ENCODE data around the gene GNB1L.

DNA sequence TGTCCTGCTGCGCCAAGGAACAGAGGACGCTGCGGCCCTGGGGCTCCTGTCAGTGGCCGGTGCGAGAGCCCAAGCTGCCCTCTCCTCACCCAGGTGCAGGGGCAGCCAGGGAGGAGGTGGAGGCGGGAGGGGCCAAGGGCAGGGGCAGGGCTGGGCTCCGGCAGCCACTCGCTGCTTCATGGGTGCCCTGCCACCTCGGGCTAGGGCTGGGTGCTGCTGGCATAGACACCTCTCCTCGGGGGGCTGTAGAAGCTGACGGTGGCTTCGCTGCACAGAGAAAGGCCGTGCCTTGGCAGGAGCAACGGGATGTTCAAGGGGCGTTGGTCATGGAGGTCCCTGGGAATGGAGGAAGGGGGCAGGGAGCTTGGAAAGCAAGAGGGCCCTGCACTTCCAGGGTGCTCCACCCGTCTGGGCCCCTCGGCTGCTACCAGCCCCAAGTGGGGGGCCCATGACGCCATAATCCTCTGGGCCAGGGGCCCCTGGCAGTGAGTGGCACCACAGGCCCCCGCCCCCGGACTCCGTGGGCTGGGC is 95.7 kb downstream of the GNB1L start:
- TF ChIP-seq MAFF (IDR thresholded peaks at IDR 0.05; ENCODE audit: low read length): no peak
- TF ChIP-seq U2AF2 (optimal IDR thresholded peaks at IDR 0.05; ENCODE audit: low read depth, low read length): no peak
- TF ChIP-seq, protein P1, sequence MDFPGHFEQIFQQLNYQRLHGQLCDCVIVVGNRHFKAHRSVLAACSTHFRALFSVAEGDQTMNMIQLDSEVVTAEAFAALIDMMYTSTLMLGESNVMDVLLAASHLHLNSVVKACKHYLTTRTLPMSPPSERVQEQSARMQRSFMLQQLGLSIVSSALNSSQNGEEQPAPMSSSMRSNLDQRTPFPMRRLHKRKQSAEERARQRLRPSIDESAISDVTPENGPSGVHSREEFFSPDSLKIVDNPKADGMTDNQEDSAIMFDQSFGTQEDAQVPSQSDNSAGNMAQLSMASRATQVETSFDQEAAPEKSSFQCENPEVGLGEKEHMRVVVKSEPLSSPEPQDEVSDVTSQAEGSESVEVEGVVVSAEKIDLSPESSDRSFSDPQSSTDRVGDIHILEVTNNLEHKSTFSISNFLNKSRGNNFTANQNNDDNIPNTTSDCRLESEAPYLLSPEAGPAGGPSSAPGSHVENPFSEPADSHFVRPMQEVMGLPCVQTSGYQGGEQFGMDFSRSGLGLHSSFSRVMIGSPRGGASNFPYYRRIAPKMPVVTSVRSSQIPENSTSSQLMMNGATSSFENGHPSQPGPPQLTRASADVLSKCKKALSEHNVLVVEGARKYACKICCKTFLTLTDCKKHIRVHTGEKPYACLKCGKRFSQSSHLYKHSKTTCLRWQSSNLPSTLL (IDR thresholded peaks at IDR 0.05): no peak
- TF ChIP-seq EGR1 (conservative IDR thresholded peaks at IDR 0.05): 0 out of 2 replicates have a peak, but pooled peaks have one; percentile 25
- TF ChIP-seq, protein P2, sequence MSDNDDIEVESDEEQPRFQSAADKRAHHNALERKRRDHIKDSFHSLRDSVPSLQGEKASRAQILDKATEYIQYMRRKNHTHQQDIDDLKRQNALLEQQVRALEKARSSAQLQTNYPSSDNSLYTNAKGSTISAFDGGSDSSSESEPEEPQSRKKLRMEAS (CRISPR knock-in tag; IDR thresholded peaks at IDR 0.05): no peak
- TF ChIP-seq ETS2 (tag; IDR thresholded peaks at IDR 0.05; ENCODE audit: borderline replicate concordance, poor library complexity, severe bottlenecking): no peak
- no peak for TF ChIP-seq ZNF830 (CRISPR knock-in tag; IDR thresholded peaks at IDR 0.05)
- no peak for TF ChIP-seq MEF2D (tag; conservative IDR thresholded peaks at IDR 0.05; ENCODE audit: low read depth)
- TF ChIP-seq EP300 (IDR thresholded peaks at IDR 0.05; ENCODE audit: low read length): no peak
- no peak for TF ChIP-seq LARP7 (IDR thresholded peaks at IDR 0.05)
